ENCODE results near the gene HACD3. TPM values are rescaled to one million over a fixed set of nuclear protein-coding genes. Genes with fewer than 3 reads are reported as not detected.
"Not testable (repeated sequence)": the region's sequence is repeated elsewhere in the genome, so short reads cannot be mapped to it uniquely, and the experiment has no call there.

The HACD3 gene
- total and polyA plus RNA-seq, 4 donors = 49.6 to 89.1 (median 65.0) TPM

- no peak for TF ChIP-seq FOXA1 (IDR thresholded peaks at IDR 0.05)
- TF ChIP-seq HNF4A (conservative IDR thresholded peaks at IDR 0.05) = no peak
- no peak for TF ChIP-seq RXRA (IDR thresholded peaks at IDR 0.05)
- 70% methylated on average over 2 of the region's 2 CpGs for WGBS
- H3K27ac ChIP-seq (ENCODE audit: low read depth in 1 of 2, low read length in 2 of 2) = no peak overlapping the region
- no peaks in the 10 kb centered on the region for H3K27me3 ChIP-seq (ENCODE audit: control insufficient read depth in 4 of 4, insufficient read depth in 4 of 4, low read length in 3 of 4)
- H3K9me3 ChIP-seq (ENCODE audit: control insufficient read depth in 4 of 4, low read length in 3 of 4) = no peaks in the 10 kb centered on the region
- no peak overlapping the region for H3K4me3 ChIP-seq (ENCODE audit: low read depth in 1 of 3, low read length in 3 of 3)
- no peaks in the 10 kb centered on the region for H3K36me3 ChIP-seq (ENCODE audit: control insufficient read depth in 4 of 4, insufficient read depth in 3 of 4, low read depth in 1 of 4, low read length in 3 of 4)
- no peak overlapping the region for H3K9ac ChIP-seq (ENCODE audit: low read depth in 1 of 2, low read length in 2 of 2)
- no peak for DNase-seq (ENCODE audit: low spot score)
- H3K4me1 ChIP-seq (ENCODE audit: control insufficient read depth in 4 of 4, insufficient read depth in 4 of 4, low read length in 3 of 4) = peaks cover 6 to 31% (median 16%) of the 10 kb centered on the region in 4 donors
These were observed 82.3 kb downstream of the HACD3 start for GRCh38 chr15:65612616-65612946.

GRCh38 chr15:65612949-65613744 is 82.9 kb downstream of the HACD3 start:
- no peak overlapping the region for H3K4me3 ChIP-seq (ENCODE audit: low read depth in 1 of 3, low read length in 3 of 3)
- no peak for DNase-seq (ENCODE audit: low spot score)
- H3K4me1 ChIP-seq (ENCODE audit: control insufficient read depth in 4 of 4, insufficient read depth in 4 of 4, low read length in 3 of 4) = peaks cover 6 to 31% (median 16%) of the 10 kb centered on the region in 4 donors
- no peak overlapping the region for H3K9ac ChIP-seq (ENCODE audit: low read depth in 1 of 2, low read length in 2 of 2)
- no peak overlapping the region for H3K27ac ChIP-seq (ENCODE audit: low read depth in 1 of 2, low read length in 2 of 2)
- TF ChIP-seq FOXA1 (IDR thresholded peaks at IDR 0.05) (no peak), NR2F2 (IDR thresholded peaks at IDR 0.05) (no peak), ZBTB33 (IDR thresholded peaks at IDR 0.05) (no peak), RAD21 (IDR thresholded peaks at IDR 0.05) (no peak), JUND (IDR thresholded peaks at IDR 0.05) (no peak), HNF4G (IDR thresholded peaks at IDR 0.05) (no peak), EGR1 (IDR thresholded peaks at IDR 0.05; ENCODE audit: low read depth in 2 of 2) (no peak), TAF1 (conservative IDR thresholded peaks at IDR 0.05) (no peak), GABPA (IDR thresholded peaks at IDR 0.05 in 1 of 2, conservative IDR thresholded peaks at IDR 0.05 in 1 of 2) (no peak), CTCF (IDR thresholded peaks at IDR 0.05; ENCODE audit: low read depth, low read length, missing input control) (no peak), ATF3 (IDR thresholded peaks at IDR 0.05) (no peak), FOXA2 (IDR thresholded peaks at IDR 0.05) (no peak)
- WGBS = 77% methylated on average over 6 of the region's 6 CpGs
- H3K36me3 ChIP-seq (ENCODE audit: control insufficient read depth in 4 of 4, insufficient read depth in 3 of 4, low read depth in 1 of 4, low read length in 3 of 4) = no peaks in the 10 kb centered on the region
- no peaks in the 10 kb centered on the region for H3K27me3 ChIP-seq (ENCODE audit: control insufficient read depth in 4 of 4, insufficient read depth in 4 of 4, low read length in 3 of 4)
- H3K9me3 ChIP-seq (ENCODE audit: control insufficient read depth in 4 of 4, low read length in 3 of 4) = no peaks in the 10 kb centered on the region

- not testable (repeated sequence) for H3K27me3 ChIP-seq (ENCODE audit: control insufficient read depth in 4 of 4, insufficient read depth in 4 of 4, low read length in 3 of 4); H3K27ac ChIP-seq (ENCODE audit: low read depth in 1 of 2, low read length in 2 of 2); DNase-seq (ENCODE audit: low spot score); H3K36me3 ChIP-seq (ENCODE audit: control insufficient read depth in 4 of 4, insufficient read depth in 3 of 4, low read depth in 1 of 4, low read length in 3 of 4); H3K9ac ChIP-seq (ENCODE audit: low read depth in 1 of 2, low read length in 2 of 2); H3K9me3 ChIP-seq (ENCODE audit: control insufficient read depth in 4 of 4, low read length in 3 of 4); H3K4me3 ChIP-seq (ENCODE audit: low read depth in 1 of 3, low read length in 3 of 3)
- H3K4me1 ChIP-seq (ENCODE audit: control insufficient read depth in 4 of 4, insufficient read depth in 4 of 4, low read length in 3 of 4) = peaks cover 4 to 17% (median 6%) of the 10 kb centered on the region in 4 donors
- 98% methylated on average over 1 of the region's 1 CpG for WGBS
These were observed 85.6 kb downstream of the HACD3 start for GRCh38 chr15:65615887-65616286.
